Fibroblast of skin of right biceps (primary cell): ENCODE results near the gene PXDN.
A peak's percentile ranks its signal among the peaks of the same experiment; 100 is the strongest.
"Not testable (repeated sequence)": the region's sequence is repeated elsewhere in the genome, so short reads cannot be mapped to it uniquely, and the experiment has no call there.

Experiments used
- DNase-seq: peaks from one replicate; pipeline ENCODE4 v3.0.0-alpha.2; 2013

Gene PXDN

GRCh38 chr2:1739961-1740715 is 4.2 kb downstream of the PXDN start:
- DNase-seq, result peak; percentile 47

- DNase-seq, result no peak
Measured at GRCh38 chr2:1739322-1739957, 4.9 kb downstream of the PXDN start.

- DNase-seq, result no peak
Measured at GRCh38 chr2:1738646-1739302, 5.5 kb downstream of the PXDN start.

GRCh38 chr2:1738163-1738562 is 6.2 kb downstream of the PXDN start:
- no peak for DNase-seq

GRCh38 chr2:1736997-1737480 is 7.3 kb downstream of the PXDN start:
- DNase-seq, result peak; percentile 92

GRCh38 chr2:1736045-1736444 is 8.3 kb downstream of the PXDN start:
- DNase-seq, result peak; percentile 80

- DNase-seq, result not testable (repeated sequence)
Measured at GRCh38 chr2:1733298-1733697, 11.0 kb downstream of the PXDN start.

GRCh38 chr2:1731963-1732768 is 12.1 kb downstream of the PXDN start:
- peak; percentile 95 for DNase-seq

GRCh38 chr2:1731447-1731962 is 12.8 kb downstream of the PXDN start:
- DNase-seq, result no peak

- DNase-seq, result peak; percentile 86
Measured at GRCh38 chr2:1730015-1730927, 14.0 kb downstream of the PXDN start.

GRCh38 chr2:1729242-1729641 is 15.1 kb downstream of the PXDN start:
- DNase-seq, result no peak

- DNase-seq, result no peak
Measured at GRCh38 chr2:1728821-1729220, 15.5 kb downstream of the PXDN start.

GRCh38 chr2:1727796-1728474 is 16.4 kb downstream of the PXDN start:
- no peak for DNase-seq

- no peak for DNase-seq
Measured at GRCh38 chr2:1727101-1727771, 17.1 kb downstream of the PXDN start.

- DNase-seq, result no peak
Measured at GRCh38 chr2:1726558-1726957, 17.8 kb downstream of the PXDN start.

GRCh38 chr2:1724351-1724750 is 20.0 kb downstream of the PXDN start:
- not testable (repeated sequence) for DNase-seq

- no peak for DNase-seq
Measured at GRCh38 chr2:1723397-1724042, 20.8 kb downstream of the PXDN start.

GRCh38 chr2:1722692-1723091 is 21.6 kb downstream of the PXDN start:
- no peak for DNase-seq

GRCh38 chr2:1721706-1722646 is 22.3 kb downstream of the PXDN start:
- DNase-seq, result peak; percentile 97
